Sigmoid colon (tissue), 4 donors: ENCODE measurements around the gene LCE1F.

ENCODE experiments used
- EP300 ChIP-seq, 4 donors: sonication (generic); formaldehyde crosslinking; IDR thresholded peaks; one replicate each; pipeline ENCODE4 v1.6.1; 2017; ENCODE audit warnings: antibody characterized with exemption in 4 of 4
- POLR2A ChIP-seq, 2 donors: fragments of 450-650 bp; IDR thresholded peaks; one replicate each; pipeline ENCODE4 v1.6.1; 2016; ENCODE audit warnings: antibody characterized with exemption in 2 of 2, mild to moderate bottlenecking in 2 of 2, moderate library complexity in 2 of 2
- POLR2AphosphoS5 ChIP-seq, 4 donors: sonication (generic); formaldehyde crosslinking; IDR thresholded peaks; one replicate each; pipeline ENCODE4 v1.6.1; 2017; ENCODE audit warnings: antibody characterized with exemption in 4 of 4
- TF ChIP-seq, protein P1 (sequence below), 4 experiments: fragments of 450-650 bp in 3 of 4; fragments of 200-600 bp in 1 of 4; IDR thresholded peaks; one replicate each; pipeline ENCODE4 v1.5.1; 2016 to 2019; ENCODE audit warnings: antibody characterized with exemption in 4 of 4, mild to moderate bottlenecking in 3 of 4, moderate library complexity in 2 of 4

DNA sequence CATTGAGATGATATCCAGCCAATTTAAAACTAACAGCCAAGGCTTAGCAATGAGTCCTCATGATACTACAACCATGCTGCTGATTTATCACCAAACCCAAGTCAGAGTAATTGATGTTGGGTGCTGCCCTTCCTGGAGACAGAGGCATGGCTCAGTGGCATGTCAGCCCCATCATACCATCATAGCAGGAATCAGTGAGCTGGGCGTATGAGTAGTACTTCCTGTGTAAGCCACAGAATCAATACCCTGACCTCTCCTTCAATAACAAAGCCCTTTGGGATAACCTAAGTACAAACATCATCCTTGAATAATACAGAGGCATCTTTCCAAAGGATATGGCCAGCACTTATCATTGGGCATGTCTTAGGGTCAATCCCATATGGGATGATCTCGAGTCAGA lies 8.2 kb downstream of the LCE1F start:
- TF ChIP-seq POLR2A (IDR thresholded peaks at IDR 0.05) (no peak), EP300 (IDR thresholded peaks at IDR 0.05) (no peak), POLR2AphosphoS5 (IDR thresholded peaks at IDR 0.05) (no peak)
- TF ChIP-seq, protein P1, sequence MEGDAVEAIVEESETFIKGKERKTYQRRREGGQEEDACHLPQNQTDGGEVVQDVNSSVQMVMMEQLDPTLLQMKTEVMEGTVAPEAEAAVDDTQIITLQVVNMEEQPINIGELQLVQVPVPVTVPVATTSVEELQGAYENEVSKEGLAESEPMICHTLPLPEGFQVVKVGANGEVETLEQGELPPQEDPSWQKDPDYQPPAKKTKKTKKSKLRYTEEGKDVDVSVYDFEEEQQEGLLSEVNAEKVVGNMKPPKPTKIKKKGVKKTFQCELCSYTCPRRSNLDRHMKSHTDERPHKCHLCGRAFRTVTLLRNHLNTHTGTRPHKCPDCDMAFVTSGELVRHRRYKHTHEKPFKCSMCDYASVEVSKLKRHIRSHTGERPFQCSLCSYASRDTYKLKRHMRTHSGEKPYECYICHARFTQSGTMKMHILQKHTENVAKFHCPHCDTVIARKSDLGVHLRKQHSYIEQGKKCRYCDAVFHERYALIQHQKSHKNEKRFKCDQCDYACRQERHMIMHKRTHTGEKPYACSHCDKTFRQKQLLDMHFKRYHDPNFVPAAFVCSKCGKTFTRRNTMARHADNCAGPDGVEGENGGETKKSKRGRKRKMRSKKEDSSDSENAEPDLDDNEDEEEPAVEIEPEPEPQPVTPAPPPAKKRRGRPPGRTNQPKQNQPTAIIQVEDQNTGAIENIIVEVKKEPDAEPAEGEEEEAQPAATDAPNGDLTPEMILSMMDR (IDR thresholded peaks at IDR 0.05), result no peak
